GM18526 (cell line): ENCODE results near the gene ARL5A.

Experiments
- POLR2A ChIP-seq: IDR thresholded peaks from 3 replicates; pipeline ENCODE4 v1.6.1; 2011; ENCODE audit not compliant: insufficient read length; ENCODE audit errors: extremely low read depth

Gene ARL5A

GRCh38 chr2:151789055-151789834 is 39.0 kb downstream of the ARL5A start:
- no peak for TF ChIP-seq POLR2A

GRCh38 chr2:151786483-151786882 is 41.7 kb downstream of the ARL5A start:
- no peak for TF ChIP-seq POLR2A

DNA sequence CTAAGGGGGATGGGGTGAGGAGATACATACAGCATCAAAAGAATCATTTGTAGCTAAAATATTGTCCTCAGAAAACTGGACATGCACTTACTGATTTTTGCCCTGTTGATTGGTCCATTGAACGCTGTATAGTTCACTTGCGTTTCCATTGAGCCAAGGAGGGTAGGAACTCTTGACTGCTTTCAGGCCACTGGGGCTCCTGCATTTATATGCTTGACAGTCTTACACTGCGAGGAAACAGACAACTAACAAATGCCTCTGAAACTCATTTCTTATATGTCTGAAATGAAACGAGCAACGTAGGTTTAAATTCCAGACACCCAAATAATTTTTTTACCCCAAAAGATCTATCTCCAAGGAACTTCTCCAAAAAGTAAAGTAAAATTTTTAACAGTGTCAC is 42.1 kb downstream of the ARL5A start:
- TF ChIP-seq POLR2A = no peak

DNA sequence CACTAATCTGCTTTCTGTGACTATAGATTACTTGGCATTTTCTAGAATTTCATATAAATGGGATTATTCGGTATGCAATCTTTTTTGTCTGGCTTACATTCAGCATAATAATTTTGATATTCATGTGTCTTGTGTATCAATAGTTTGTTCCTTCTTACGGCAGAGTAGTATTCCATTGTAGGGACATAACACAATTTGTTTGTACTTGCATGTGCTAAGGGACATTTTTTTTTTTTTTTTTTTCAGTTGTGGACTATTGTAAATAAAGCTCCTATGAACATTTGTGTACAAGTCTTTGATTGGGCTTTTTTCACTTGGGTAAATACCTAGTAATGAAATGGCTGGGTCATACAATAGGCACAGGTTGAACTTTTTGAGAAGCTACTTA is 45.1 kb downstream of the ARL5A start:
- no peak for TF ChIP-seq POLR2A

DNA sequence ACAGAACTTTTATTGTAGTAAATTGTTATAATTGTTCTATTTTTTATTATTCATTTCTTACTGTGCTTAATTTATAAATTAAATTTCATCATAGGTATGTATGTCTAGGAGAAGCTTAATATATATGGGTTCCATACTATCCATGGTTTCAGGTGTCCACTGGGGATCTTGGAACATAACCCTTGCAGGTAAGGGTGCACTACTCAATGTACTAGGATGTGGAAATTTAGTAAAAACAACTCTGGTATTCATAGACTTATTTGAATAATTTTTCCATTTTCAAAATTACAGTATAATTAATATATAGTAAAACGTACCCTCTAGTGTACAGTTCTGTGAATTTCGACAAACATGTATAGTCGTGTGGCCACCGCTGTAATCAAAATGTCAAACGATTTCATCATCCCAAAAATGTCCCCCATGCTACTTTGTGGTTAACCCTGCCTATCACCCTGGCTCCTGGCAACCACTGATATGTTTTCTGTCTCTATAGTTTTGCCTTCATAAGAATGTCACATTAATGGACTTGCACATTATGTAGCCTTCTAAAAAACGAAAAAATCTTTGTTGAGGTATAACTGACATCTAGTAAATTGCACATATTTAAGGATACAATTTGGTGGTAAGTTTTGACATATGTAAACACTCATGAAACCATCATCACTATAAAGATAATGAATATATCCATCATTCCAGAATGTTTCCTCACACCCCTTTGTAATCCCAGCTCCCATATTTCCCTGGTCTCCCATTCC is 45.7 kb downstream of the ARL5A start:
- no peak for TF ChIP-seq POLR2A

GRCh38 chr2:151781642-151782041 is 46.6 kb downstream of the ARL5A start:
- no peak for TF ChIP-seq POLR2A

GRCh38 chr2:151780938-151781337 is 47.3 kb downstream of the ARL5A start:
- TF ChIP-seq POLR2A = no peak

GRCh38 chr2:151777935-151778334 is 50.3 kb downstream of the ARL5A start:
- TF ChIP-seq POLR2A = no peak

DNA sequence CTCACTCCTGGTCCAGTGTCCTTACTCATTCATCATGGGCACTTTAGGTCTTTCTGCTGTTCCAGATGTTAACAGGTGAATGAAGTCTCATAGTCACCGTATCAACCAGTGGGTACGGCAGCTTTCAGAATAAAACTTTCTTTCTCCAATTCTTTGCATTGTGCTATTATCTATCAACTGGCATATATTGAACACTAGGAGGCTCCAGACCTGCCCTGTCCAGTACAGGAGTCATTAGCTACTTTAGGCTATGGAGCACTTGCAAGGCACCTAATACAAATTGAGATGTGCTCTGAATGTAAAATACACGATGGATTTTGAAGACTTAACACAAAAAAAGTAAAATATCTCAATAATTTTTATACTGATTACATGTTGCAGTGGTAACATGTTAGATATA is 50.7 kb downstream of the ARL5A start:
- TF ChIP-seq POLR2A = no peak

DNA sequence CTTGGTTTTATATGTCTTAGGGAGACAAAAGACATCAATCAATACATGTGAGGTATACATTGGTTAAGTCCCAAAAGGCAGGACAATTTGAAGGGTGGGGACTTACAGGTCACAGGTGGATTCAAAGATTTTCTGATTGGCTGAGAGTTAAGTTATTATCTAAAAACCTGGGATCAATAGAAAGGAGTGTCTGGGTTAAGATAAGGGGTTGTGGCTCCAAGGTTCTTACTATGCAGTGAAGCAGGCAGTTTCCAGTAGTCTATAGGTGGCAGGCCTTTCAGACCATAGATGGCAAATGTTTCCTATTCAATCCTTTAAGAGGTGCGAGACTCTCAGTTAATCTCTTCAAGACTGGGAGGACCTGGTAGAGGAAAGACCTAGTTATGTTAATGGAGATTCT is 51.9 kb downstream of the ARL5A start:
- no peak for TF ChIP-seq POLR2A

GRCh38 chr2:151775057-151775740 is 53.0 kb downstream of the ARL5A start:
- TF ChIP-seq POLR2A = no peak

DNA sequence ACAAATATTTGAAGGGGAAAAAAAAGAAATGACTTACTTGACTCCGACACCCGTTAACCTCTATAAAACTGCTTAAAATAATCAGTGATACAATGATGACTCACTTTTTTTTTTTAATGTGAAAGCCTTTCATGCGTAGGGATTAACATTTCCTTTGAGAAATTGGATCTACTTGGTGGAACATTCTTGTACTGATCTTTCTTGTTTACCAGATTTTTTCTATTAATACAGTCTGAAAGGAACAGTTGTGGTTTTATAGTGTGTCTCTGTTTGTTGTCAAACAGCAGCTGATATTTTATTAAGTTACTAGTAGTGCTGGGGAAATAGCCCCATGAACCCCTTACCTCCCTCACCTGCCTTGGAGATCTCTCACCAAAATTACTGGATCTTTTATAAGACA is 53.7 kb downstream of the ARL5A start:
- TF ChIP-seq POLR2A = no peak

DNA sequence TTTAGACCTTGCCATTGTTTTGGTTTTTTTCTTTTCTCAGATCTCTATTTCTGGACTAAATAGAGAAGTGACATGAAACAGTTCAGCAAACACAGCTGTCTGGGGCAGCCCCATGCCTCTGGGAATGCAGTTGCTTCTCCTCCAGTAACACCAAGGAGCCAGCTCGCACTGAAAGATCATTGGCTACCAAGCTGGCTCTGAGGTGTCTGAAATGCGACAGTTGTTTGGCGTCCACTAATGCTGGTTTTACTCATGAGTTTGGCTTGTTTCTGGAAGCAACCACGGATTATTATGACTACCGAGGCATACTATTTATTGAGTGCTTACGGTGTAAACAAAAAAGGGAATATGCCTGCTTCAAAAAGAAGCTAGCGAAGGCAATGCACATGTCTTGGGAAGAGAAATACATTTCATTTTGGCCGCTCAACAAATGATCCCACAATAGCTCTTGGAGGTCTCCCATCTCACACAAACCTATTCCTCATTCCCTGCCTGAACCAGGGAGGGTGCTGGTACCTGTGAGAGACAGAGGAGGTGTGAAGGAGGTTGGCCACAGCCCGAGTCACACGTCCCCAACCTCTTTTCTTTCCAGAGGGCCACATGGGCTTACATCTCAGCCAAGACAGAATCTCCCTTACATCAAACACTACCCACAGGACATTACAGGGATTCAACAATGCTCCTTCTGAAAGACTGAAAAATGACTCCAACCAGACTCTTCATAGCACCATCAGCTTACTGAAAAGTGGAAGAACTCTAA is 56.4 kb downstream of the ARL5A start:
- no peak for TF ChIP-seq POLR2A

DNA sequence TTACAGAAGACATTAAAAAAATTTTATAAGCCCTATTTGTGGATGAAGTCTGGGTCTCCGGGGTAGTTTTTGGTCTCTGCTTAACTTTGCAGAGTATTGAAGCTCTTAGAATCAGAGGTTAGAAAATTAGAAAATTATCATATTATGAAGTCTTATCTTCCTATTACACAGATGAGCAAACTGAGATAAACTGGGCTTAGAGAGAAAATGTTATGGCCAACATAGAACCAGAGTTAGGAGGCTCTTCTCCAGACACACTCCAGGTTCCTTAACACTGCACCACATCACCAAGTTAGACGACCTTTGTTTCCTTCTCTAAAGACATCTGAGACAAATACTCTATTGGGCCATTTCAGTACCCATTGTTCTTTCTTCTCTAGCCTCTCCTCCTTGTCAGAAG is 57.2 kb downstream of the ARL5A start:
- TF ChIP-seq POLR2A = no peak

DNA sequence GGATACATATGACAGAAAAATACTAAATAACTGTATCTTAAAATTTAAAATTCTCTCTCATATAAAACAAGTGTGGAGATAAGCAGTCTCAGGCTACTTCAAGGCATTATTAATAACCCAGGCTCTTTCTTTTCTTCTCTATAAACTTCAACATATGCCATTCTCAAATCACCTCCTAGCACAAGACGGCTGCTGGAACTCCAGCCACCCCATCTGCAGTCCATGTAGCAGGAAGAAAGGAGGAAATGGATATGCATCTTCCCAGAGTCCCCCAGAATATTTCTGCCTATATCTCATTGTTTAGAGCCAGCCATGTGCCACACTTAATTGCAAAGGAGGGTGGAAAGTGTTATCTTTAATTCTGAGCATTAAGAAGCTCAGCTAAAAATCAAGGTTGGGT is 58.6 kb downstream of the ARL5A start:
- no peak for TF ChIP-seq POLR2A
